Measurements from ENCODE around the gene RAD18. TPM values are rescaled to one million over a fixed set of nuclear protein-coding genes. Genes with fewer than 3 reads are reported as not detected.

Gene RAD18
- total RNA-seq, 1 donor from 2014 or later = 38.3 TPM

GRCh38 chr3:8966150-8966819 lies 3.0 kb upstream of the RAD18 start:
- no peak for DNase-seq (ENCODE audit: low spot score)

- DNase-seq (ENCODE audit: low spot score) = no peak
These were observed 1.4 kb upstream of the RAD18 start for GRCh38 chr3:8964436-8965370.

- no peak for DNase-seq (ENCODE audit: low spot score)
These were observed 928 bp downstream of the RAD18 start for GRCh38 chr3:8962226-8962861.

- no peak for DNase-seq (ENCODE audit: low spot score)
These were observed 3.6 kb downstream of the RAD18 start for GRCh38 chr3:8959668-8960067.

- peak; percentile 87 for DNase-seq (ENCODE audit: low spot score)
These were observed 8.1 kb downstream of the RAD18 start for GRCh38 chr3:8954938-8955763.

GRCh38 chr3:8953313-8953712 lies 10.0 kb downstream of the RAD18 start:
- peak; percentile 14 for DNase-seq (ENCODE audit: low spot score)

GRCh38 chr3:8952130-8952529 lies 11.1 kb downstream of the RAD18 start:
- DNase-seq (ENCODE audit: low spot score) = no peak

GRCh38 chr3:8945890-8946600 lies 17.2 kb downstream of the RAD18 start:
- DNase-seq (ENCODE audit: low spot score) = no peak

GRCh38 chr3:8942746-8943488 lies 20.4 kb downstream of the RAD18 start:
- no peak for DNase-seq (ENCODE audit: low spot score)

- DNase-seq (ENCODE audit: low spot score) = no peak
These were observed 21.2 kb downstream of the RAD18 start for GRCh38 chr3:8942115-8942514.

GRCh38 chr3:8938021-8938420 lies 25.3 kb downstream of the RAD18 start:
- no peak for DNase-seq (ENCODE audit: low spot score)

GRCh38 chr3:8937064-8938020 lies 25.9 kb downstream of the RAD18 start:
- peak; percentile 54 for DNase-seq (ENCODE audit: low spot score)

- no peak for DNase-seq (ENCODE audit: low spot score)
These were observed 30.8 kb downstream of the RAD18 start for GRCh38 chr3:8932507-8932906.

GRCh38 chr3:8931342-8931741 lies 31.9 kb downstream of the RAD18 start:
- peak; percentile 40 for DNase-seq (ENCODE audit: low spot score)

GRCh38 chr3:8929860-8930259 lies 33.4 kb downstream of the RAD18 start:
- DNase-seq (ENCODE audit: low spot score) = no peak

GRCh38 chr3:8914491-8914890 lies 48.8 kb downstream of the RAD18 start:
- DNase-seq (ENCODE audit: low spot score) = no peak

- DNase-seq (ENCODE audit: low spot score) = no peak
These were observed 51.5 kb downstream of the RAD18 start for GRCh38 chr3:8911781-8912180.

GRCh38 chr3:8909160-8909559 lies 54.1 kb downstream of the RAD18 start:
- no peak for DNase-seq (ENCODE audit: low spot score)

GRCh38 chr3:8903191-8903590 lies 60.1 kb downstream of the RAD18 start:
- DNase-seq (ENCODE audit: low spot score) = peak; percentile 18

All from umbilical cord (tissue), 2 donors.